Right lung (tissue), 5 donors: ENCODE data around the gene SYMPK. TPM values are rescaled to one million over a fixed set of nuclear protein-coding genes. Genes with fewer than 3 reads are reported as not detected.
"Not testable (repeated sequence)": the region's sequence is repeated elsewhere in the genome, so short reads cannot be mapped to it uniquely, and the experiment has no call there.

Experiments used
- DNase-seq, 2 donors: peaks; one replicate each; pipeline ENCODE4 v3.0.0-alpha.2; 2013
- polyA plus RNA-seq, 5 donors: library from polyadenylated mRNA; unstranded; fragments of 120-200 nt; gene quantifications; one replicate each; pipeline versions ENCODE4 v1.2.1 to v1.2.3, GENCODE V29; 2013; ENCODE audit warnings: inconsistent platforms in 1 of 5, low replicate concordance in 1 of 5; ENCODE audit not compliant: insufficient read length in 5 of 5, insufficient read depth in 1 of 5

Gene SYMPK
- polyA plus RNA-seq, 5 donors, result 50.6 to 73.7 (median 64.0) TPM

- DNase-seq, result no peak
Measured at GRCh38 chr19:45812297-45812696, 50.6 kb downstream of the SYMPK start.

GRCh38 chr19:45809643-45810159, 53.2 kb downstream of the SYMPK start:
- no peak for DNase-seq

- DNase-seq, result no peak
Measured at GRCh38 chr19:45805719-45806118, 57.2 kb downstream of the SYMPK start.

- no peak for DNase-seq
Measured at GRCh38 chr19:45804959-45805230, 58.1 kb downstream of the SYMPK start.

GRCh38 chr19:45804140-45804958, 58.6 kb downstream of the SYMPK start:
- DNase-seq, result no peak

- no peak for DNase-seq
Measured at GRCh38 chr19:45801603-45802175, 61.3 kb downstream of the SYMPK start.

GRCh38 chr19:45800070-45800553, 62.8 kb downstream of the SYMPK start:
- no peak for DNase-seq

GRCh38 chr19:45799541-45799940, 63.4 kb downstream of the SYMPK start:
- not testable (repeated sequence) for DNase-seq

- peak in 1 of 2 donors; percentile 60 for DNase-seq
Measured at GRCh38 chr19:45798995-45799517, 63.9 kb downstream of the SYMPK start.

- no peak for DNase-seq
Measured at GRCh38 chr19:45794627-45795026, 68.3 kb downstream of the SYMPK start.

- no peak for DNase-seq
Measured at GRCh38 chr19:45793876-45794275, 69.1 kb downstream of the SYMPK start.

GRCh38 chr19:45793178-45793564, 69.8 kb downstream of the SYMPK start:
- no peak for DNase-seq

- DNase-seq, result peak; percentile 99
Measured at GRCh38 chr19:45792470-45793177, 70.3 kb downstream of the SYMPK start, which contains the start of gene DMWD. Gene DMWD, minus strand, starts transcription at chr19:45792845. Its CDS starts 89 bp downstream, at chr19:45792756.

GRCh38 chr19:45791744-45792469, 71.0 kb downstream of the SYMPK start:
- no peak for DNase-seq

- no peak for DNase-seq
Measured at GRCh38 chr19:45790942-45791341, 72.0 kb downstream of the SYMPK start.

GRCh38 chr19:45789035-45789786, 73.7 kb downstream of the SYMPK start:
- DNase-seq, result no peak

GRCh38 chr19:45786533-45786894, 76.4 kb downstream of the SYMPK start:
- DNase-seq, result no peak

- DNase-seq, result no peak
Measured at GRCh38 chr19:45785781-45786532, 77.0 kb downstream of the SYMPK start.

- no peak for DNase-seq
Measured at GRCh38 chr19:45785097-45785496, 77.8 kb downstream of the SYMPK start.

- DNase-seq, result no peak
Measured at GRCh38 chr19:45784096-45784495, 78.9 kb downstream of the SYMPK start.
